ENCODE measurements around the gene NT5C.

The NT5C gene

DNA sequence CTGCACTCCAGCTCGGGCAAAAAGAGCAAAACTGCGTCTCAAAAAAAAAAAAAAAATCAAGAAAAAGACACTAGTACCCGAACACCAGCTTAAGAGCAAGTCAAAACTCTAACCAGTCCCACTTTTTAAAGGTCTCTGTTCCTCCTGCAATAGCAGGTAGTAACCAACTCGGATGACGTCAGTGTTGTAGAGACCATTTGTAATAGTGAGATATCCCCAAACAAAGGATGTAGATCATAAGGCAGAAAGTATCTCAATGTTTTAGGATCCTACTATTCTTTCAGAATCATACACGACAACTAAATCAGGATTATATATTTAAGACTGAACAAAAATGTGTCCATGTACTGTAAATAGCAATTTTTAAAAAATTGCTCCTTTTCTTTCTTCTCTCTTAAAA is 20.4 kb upstream of the NT5C start:
- H3K4me3 ChIP-seq (IDR thresholded peaks at IDR 0.05; ENCODE audit: insufficient read depth, low read depth, low read length), result no peak overlapping the region
- peaks cover 6% of the 10 kb centered on the region; the same call in 1 of the 2 replicates for H3K36me3 ChIP-seq (ENCODE audit: insufficient read depth)
- H4K20me1 ChIP-seq (ENCODE audit: insufficient read depth), result peaks cover 5% of the 10 kb centered on the region
- H3K27ac ChIP-seq, result no peak overlapping the region
- H3K27me3 ChIP-seq (ENCODE audit: insufficient read depth, low read depth), result no peaks in the 10 kb centered on the region
- H2AFZ ChIP-seq (ENCODE audit: low read depth), result no peak overlapping the region
- TF ChIP-seq, protein P1, sequence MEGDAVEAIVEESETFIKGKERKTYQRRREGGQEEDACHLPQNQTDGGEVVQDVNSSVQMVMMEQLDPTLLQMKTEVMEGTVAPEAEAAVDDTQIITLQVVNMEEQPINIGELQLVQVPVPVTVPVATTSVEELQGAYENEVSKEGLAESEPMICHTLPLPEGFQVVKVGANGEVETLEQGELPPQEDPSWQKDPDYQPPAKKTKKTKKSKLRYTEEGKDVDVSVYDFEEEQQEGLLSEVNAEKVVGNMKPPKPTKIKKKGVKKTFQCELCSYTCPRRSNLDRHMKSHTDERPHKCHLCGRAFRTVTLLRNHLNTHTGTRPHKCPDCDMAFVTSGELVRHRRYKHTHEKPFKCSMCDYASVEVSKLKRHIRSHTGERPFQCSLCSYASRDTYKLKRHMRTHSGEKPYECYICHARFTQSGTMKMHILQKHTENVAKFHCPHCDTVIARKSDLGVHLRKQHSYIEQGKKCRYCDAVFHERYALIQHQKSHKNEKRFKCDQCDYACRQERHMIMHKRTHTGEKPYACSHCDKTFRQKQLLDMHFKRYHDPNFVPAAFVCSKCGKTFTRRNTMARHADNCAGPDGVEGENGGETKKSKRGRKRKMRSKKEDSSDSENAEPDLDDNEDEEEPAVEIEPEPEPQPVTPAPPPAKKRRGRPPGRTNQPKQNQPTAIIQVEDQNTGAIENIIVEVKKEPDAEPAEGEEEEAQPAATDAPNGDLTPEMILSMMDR (conservative IDR thresholded peaks at IDR 0.05; ENCODE audit: low read depth, low read length), result no peak
- H3K4me1 ChIP-seq (ENCODE audit: low read depth, poor library complexity, severe bottlenecking), result peaks cover 50% of the 10 kb centered on the region
- peak overlapping the region; percentile 83 for H3K4me2 ChIP-seq
- peaks cover 73% of the 10 kb centered on the region for H3K79me2 ChIP-seq (ENCODE audit: insufficient read depth, low read depth)
- no peak overlapping the region for H3K9ac ChIP-seq

DNA sequence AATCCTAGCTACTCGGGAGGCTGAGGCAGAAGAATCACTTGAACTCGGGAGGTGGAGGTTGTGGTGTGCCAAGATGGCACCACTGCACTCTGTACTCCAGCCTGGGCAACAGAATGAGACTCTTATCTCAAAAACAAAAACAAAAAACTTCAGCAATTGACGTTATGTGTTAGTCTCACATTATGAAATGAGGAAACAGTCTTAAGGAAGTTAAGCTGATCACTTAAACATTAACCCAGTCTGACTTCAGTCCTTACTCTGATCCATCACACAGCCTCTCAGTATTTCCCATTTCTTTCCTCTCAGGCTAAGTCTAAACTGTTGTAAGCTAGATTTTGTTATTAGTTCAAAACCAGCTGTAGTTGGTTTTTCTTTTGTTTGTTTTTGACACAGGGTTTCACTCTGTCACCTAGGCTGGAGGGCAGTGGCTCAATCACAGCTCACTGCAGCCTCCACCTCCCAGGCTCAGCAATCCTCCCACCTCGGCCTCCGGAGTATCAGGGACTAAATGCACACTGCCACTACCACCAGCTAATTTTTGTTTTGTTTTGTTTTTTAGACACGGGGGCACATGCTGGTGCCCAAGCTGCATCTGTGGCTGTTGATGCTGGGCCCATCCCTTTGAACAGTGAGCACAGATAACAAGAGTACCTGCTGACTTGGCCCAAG is 16.5 kb upstream of the NT5C start:
- H3K27me3 ChIP-seq (ENCODE audit: insufficient read depth, low read depth), result no peaks in the 10 kb centered on the region
- no peak overlapping the region for H3K4me2 ChIP-seq
- H3K79me2 ChIP-seq (ENCODE audit: insufficient read depth, low read depth), result peaks cover 62% of the 10 kb centered on the region
- H4K20me1 ChIP-seq (ENCODE audit: insufficient read depth), result peaks cover 5% of the 10 kb centered on the region
- H3K4me3 ChIP-seq (IDR thresholded peaks at IDR 0.05; ENCODE audit: insufficient read depth, low read depth, low read length), result no peak overlapping the region
- H2AFZ ChIP-seq (ENCODE audit: low read depth), result no peak overlapping the region
- no peak overlapping the region for H3K27ac ChIP-seq
- H3K36me3 ChIP-seq (ENCODE audit: insufficient read depth), result peaks cover 17% of the 10 kb centered on the region; the same call in 1 of the 2 replicates
- TF ChIP-seq, protein P1 (conservative IDR thresholded peaks at IDR 0.05; ENCODE audit: low read depth, low read length), result no peak
- no peak overlapping the region for H3K9ac ChIP-seq
- H3K4me1 ChIP-seq (ENCODE audit: low read depth, poor library complexity, severe bottlenecking), result peaks cover 40% of the 10 kb centered on the region

DNA sequence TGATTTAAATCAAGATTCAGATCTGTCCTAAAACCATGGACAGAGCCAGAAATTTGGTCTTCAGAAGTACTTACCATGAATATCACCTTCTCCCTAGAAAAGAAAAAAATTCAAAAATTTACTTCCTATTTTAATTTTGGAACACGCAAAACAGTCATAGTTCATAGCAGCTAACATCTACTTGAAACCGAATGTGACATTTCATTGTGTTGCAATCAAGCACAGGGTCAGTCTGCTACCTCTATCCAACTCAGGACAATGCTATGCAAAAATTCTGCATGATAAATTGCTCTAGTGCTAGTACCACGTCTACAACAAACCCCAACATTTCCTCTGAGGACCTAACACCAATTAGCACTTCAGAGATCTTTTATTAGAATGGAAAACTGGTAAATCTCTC is 15.1 kb upstream of the NT5C start:
- Histone ChIP-seq H4K20me1 (ENCODE audit: insufficient read depth) (peaks cover 5% of the 10 kb centered on the region), H3K36me3 (ENCODE audit: insufficient read depth) (peaks cover 22% of the 10 kb centered on the region; the same call in 1 of the 2 replicates), H3K4me2 (no peak overlapping the region), H3K27ac (no peak overlapping the region), H3K79me2 (ENCODE audit: insufficient read depth, low read depth) (peaks cover 48% of the 10 kb centered on the region), H3K4me1 (ENCODE audit: low read depth, poor library complexity, severe bottlenecking) (peaks cover 27% of the 10 kb centered on the region), H2AFZ (ENCODE audit: low read depth) (no peak overlapping the region), H3K4me3 (IDR thresholded peaks at IDR 0.05; ENCODE audit: insufficient read depth, low read depth, low read length) (no peak overlapping the region), H3K27me3 (ENCODE audit: insufficient read depth, low read depth) (no peaks in the 10 kb centered on the region), H3K9ac (no peak overlapping the region)
- TF ChIP-seq, protein P1 (conservative IDR thresholded peaks at IDR 0.05; ENCODE audit: low read depth, low read length), result no peak

DNA sequence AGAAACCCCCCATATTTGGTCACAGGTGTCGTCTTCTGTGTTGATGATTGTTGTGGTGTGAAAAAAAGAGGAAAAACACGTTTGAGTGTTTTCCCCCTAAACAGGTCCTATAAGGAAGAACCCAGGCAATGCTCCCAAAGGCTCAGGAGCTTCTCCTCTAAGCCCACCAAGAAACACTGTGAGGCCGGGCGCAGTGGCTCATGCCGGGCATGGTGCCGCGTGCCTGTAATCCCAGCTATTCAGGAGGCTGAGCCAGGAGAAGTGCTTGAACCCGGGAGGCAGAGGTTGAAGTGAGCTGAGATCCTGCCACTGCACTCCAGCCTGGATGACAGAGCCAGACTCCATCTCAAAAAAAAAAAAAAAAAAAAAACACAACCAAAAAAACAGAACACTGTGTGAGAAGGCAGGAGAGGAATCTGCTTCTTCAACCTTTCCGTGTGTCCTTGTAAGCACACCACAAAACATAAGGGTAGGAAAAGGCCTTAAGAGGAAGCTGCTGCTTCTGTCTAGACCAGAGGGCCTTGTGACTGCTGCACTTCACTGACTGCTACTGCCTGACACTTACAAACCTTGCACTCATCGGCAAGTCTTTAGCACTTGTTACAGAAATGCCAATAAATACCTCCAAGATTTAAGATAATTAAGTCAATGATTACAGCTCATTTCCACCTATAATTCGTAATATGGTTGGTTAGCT is 13.4 kb upstream of the NT5C start:
- Histone ChIP-seq H3K79me2 (ENCODE audit: insufficient read depth, low read depth) (peaks cover 31% of the 10 kb centered on the region), H3K4me2 (no peak overlapping the region), H3K4me1 (ENCODE audit: low read depth, poor library complexity, severe bottlenecking) (peaks cover 17% of the 10 kb centered on the region), H3K27ac (no peak overlapping the region), H2AFZ (ENCODE audit: low read depth) (no peak overlapping the region), H3K36me3 (ENCODE audit: insufficient read depth) (peaks cover 22% of the 10 kb centered on the region; the same call in 1 of the 2 replicates), H3K4me3 (IDR thresholded peaks at IDR 0.05; ENCODE audit: insufficient read depth, low read depth, low read length) (no peak overlapping the region), H4K20me1 (ENCODE audit: insufficient read depth) (peaks cover 5% of the 10 kb centered on the region), H3K9ac (no peak overlapping the region), H3K27me3 (ENCODE audit: insufficient read depth, low read depth) (no peaks in the 10 kb centered on the region)
- TF ChIP-seq, protein P1 (conservative IDR thresholded peaks at IDR 0.05; ENCODE audit: low read depth, low read length), result no peak

All from KMS-11 (cell line).